T follicular helper cell (primary cell): ENCODE measurements around the gene PKD1L1.
"Not testable (repeated sequence)": the region's sequence is repeated elsewhere in the genome, so short reads cannot be mapped to it uniquely, and the experiment has no call there.

Experiments used
- DNase-seq: peaks from one replicate; pipeline ENCODE4 v3.0.0-alpha.2; 2020; ENCODE audit warnings: low read depth

Gene PKD1L1

DNA sequence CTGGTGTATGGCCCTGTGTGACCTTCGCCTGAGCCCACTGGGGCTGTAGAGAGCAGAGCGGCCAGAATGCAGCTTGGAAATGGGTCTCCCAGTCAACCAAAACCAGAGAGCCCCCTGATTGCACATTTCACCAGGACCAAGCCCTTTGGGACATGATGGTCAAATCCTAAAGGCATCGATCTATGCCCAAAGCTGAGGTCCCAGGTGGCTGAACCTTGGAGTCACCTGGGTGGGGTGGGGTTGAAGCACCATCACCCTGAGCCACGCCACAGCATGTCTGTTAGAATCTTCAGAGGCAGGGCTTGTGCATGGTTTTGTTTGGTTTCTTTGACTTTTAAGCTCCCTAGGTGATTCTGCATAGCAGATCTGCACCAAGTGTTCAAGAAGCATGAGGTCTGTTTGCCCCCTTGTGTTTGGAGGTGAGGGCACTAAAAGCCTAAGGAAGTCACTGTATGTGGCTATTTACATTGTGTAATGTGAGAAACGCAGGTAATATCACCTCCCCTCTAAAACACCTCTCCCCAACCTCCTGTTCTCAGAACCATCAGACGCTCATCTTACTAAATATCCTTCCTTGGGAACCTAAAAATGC, 9.6 kb downstream of the PKD1L1 start:
- no peak for DNase-seq

DNA sequence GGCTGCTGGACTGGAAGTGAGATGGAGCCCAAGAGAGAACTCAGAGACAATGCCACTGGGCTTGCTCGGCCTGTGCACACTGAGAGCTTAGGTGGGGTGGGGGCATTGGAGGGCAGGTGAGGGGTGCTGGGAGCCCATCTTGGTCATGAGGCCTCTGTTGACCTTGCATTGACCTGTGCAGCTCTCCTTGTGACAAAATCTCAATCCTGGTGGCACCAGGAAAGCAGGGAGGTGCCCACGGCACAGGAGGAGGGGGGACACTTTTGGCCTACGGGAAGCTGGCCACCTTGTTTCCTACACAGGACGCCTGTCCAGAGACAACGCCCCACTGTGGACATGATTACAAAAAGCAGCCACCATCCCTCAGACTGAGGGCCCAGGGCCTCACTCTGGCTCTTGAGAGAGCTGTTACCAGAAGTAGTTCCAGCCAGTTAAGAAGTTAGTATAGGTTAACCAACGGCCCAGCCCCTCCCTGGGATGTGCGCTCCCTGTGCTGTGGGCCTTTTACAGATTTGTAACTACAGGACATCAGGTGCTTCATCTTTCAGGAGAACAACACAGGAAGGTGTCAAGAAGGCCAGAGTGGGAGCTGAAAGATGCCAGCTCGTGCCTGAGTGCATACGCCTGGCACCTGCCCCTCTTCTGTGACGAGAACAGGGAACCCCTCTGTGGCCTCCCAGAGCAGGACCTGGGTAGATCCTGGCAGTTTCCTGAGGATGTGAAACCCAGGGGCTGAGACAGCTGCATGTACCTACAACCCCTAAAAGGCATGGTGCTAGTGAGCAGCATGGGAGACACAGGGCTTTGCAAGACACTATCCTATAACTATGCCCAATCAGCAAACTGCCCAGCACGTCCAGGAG, 10.3 kb downstream of the PKD1L1 start:
- DNase-seq: no peak

DNA sequence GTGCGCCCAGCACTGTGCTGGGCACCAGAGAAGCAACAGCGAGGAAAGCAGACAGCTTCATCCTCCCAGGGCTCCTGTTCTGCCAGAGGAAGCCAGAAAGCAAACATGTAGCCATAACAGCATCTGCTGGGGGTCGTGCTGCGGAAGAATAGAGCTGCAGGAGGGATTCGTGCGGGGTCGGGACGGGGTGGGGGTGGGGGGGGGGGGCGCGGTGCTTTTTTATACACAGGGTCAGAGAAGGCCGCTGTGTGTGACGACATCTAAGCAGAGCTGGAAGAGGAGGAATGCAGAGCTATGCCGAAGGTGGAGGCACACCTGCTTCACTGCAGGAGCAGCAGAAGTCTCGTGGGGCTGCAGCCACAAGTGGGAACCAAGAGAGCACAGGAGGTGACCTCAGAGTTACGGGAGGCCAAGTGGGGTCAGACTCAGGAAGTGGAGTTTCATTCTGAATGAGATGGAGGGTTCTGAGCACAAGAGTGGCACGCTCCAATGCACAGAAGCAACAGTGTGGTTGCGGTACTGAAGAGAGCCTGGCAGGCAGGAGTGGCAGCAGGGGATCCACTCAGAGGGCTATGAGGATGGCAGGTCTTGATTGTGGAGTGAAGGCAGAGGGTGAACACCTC, 11.1 kb downstream of the PKD1L1 start:
- no peak for DNase-seq

DNA sequence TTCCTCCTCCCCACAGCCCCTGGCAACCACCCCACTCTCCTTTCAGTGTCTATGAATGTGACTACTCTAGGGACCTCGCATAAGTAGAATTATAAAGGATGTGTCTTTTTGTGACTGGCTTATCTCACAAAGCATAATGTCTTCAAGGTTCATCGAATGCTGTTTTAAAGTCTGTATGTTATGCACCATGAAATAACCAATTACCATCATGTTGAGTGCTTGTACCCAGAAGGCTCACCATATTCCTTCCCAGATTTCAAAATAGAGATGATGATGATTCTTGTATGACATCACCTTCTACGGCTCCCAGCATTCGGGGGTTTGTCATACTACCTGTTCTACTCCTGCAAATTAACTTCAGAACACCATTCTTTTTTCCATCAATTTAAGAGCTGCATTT, 11.9 kb downstream of the PKD1L1 start:
- DNase-seq: no peak

DNA sequence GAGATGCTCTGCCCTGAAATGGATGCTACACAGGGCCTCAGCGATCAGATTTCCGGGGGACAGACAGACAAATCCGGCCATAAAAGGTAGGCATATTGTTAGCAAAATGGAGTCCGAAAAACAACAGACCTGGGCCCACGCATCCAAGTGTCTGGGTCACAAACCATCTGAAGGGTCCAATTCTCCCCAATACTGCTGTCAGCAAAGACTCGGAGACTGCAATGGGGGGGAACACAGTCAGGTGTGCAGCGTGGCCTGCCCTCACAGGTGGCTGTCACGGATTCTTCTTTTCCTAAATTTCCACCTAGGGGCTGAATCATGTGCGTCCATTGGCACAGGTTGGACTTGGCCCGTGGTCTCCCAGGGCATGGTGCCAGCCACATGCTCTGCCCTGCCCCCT, 12.9 kb downstream of the PKD1L1 start:
- no peak for DNase-seq

DNA sequence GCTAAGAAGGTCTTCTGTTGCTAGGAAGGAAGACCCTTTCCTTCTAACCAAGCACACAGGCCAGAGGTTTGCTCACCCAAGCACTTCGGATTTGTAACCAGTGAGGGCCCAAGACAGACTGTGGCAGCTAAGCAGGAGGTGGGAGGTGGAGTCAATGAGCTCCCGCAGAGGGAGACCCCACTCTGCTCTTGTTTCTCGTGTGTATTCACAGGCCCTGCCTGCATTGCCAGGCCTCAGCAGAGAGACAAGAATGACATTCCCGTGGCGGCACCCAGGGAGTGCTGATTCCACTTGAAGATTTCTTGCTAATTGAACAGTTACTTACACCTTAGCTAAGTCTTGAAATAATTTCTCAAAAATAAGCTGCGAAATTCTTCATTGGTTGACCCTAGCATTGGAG, 13.4 kb downstream of the PKD1L1 start:
- no peak for DNase-seq

DNA sequence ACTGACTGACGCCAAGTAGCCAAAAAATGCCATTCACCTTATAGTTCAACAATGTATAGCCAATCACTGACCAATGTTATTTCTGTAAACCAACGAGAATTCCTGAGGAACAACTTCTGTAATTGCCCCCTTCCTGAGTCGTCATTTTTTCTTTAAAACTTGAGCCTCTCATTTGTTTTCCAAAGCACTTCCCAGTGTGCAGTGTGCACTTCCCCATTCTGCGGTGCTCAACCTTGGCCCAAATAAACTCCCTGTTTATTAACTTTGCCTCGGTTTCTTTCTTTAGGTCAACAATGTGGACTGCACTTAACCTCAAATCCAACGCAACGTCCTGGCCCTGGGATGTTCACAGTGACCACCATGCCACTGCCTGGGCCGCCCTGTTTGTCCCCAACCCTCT, 15.1 kb downstream of the PKD1L1 start:
- no peak for DNase-seq

DNA sequence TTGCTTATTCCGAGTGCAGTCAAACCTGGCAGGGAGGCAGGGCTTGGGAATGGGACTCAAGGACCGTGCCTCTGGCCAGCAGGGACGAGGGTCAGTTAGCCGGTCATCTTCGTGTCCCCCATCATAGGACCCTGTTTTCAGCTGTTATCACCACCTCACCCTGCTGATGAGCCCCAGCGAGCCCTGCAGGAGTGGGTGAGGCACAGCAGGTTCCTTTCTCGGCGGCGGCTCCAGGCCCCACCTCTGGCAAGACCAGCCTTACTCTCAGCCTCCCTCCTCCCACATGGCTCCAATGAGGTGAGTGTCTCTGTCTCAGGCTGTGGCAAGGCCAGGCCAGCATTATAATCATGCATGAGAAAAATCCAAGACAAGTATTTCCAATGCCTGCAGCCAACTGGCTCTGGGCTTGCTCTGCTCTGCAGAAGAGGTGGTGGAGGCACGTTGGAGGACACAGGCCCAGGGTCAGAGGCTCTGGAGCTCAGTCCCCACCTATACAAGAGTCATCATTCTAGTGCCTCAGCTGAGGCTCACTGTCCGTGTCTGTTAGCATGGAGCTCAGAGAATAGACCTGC, 15.7 kb downstream of the PKD1L1 start:
- no peak for DNase-seq

DNA sequence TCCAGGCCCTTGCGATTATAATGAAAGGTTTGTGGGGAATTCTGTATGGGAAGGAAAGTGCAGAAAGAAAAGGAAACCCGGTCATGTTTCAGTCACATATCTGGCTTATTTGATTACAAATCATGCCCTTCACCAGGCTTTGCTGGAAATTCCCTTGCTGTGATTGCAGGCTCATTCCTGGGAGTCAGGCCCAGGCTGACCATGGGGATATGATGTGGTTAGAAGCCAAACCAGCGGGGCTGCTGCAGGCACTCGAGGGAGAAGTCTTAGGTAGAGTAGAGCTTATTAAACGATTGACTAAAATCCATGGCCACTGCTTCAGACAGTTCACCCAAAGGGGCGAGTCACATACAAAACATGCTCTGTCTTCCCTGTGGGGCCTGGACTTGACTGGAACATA, 16.2 kb downstream of the PKD1L1 start:
- DNase-seq: no peak

DNA sequence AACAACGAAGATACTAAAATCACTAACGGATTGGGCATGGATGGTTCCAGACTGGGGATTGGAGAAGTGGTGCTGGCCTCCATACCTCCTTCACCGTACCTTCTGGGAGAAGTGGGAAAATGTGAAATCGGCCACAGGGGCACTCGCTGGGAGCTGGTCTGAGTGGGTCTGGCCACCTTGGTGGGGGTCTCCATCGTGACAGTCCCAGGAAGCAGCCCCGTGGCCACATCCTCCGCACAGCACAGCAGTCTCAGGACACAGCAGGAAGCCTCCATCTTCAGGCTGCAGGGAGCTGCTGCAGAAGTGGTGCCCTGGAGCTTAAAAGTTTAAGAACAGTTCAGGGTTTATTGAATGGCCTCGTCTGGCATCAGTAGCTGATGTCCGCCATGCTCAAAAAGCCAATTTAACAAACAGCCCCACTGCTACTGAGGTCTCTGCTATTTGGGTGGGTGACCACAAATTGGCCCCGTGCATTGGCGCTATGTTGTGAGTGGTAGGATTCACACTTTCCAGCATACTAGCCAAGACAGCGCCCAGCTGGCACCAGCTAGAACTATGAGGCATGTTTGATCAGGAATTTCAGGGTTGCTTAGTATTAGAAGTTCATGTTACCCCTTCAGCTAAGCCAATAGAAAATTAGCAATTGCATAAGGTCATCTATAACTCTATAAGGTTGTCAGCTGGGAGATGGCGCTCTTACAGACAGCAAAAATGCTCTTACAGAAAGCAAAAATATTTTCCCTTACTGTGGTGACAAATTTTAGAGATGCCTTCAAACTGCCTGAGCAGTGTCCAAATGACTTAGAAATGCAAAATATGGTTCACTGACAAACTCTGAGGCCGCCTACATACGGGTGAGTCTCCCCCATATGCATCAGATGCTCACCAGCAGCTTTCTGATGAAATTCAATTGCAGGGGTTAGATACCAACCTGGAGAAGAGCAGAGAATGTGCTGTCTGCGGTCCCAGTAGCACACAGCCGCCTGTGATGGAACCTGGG, 17.0 kb downstream of the PKD1L1 start:
- DNase-seq: no peak

DNA sequence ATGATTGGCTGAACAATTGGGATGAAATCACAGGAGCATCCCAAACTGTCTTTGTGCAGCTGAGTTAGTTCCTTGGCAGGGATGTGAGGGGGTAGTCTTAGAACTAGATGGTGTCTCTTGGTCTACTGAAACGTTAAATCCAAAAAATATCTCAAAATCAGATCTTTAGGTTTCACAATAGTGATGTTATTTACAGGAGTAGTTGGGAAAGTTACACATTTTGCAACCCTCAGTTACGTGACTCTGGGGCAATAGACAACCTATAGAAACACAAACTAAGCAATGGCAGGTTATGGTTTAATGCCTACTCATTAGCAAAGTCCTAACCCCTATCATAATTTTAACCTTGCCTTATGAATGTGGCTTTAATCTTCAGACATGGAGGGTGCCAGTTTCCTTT, 24.0 kb downstream of the PKD1L1 start:
- DNase-seq: no peak

DNA sequence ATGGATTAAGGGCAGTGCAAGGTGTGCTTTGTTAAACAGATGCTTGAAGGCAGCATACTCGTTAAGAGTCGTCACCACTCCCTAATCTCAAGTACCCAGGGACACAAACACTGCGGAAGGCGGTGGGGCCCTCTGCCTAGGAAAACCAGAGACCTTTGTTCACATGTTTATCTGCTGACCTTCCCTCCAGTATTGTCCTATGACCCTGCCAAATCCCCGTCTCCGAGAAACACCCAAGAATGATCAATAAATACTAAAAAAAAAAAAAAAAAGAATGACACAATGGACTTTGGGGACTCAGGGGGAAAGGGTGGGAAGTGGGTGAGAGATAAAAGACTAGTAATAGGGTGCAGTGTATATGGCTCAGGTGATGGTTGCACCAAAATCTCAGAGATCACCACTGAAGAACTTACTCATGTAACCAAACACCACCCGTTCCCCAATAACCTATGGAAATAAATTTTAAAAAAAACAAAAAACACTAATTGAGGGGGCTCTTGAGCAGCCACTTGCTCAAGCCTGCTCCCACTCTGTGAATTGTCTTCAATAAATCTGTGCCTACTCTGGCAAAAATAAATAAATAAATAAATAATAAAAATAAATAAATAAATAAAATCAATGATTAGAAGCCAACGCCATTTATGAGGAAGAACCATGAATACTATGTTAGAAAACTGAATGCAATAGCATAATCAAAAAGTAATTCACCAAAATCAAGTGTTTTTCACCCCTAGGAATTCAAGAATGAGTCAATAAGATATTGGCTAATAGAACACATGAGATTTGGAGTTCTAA, 25.0 kb downstream of the PKD1L1 start:
- not testable (repeated sequence) for DNase-seq

DNA sequence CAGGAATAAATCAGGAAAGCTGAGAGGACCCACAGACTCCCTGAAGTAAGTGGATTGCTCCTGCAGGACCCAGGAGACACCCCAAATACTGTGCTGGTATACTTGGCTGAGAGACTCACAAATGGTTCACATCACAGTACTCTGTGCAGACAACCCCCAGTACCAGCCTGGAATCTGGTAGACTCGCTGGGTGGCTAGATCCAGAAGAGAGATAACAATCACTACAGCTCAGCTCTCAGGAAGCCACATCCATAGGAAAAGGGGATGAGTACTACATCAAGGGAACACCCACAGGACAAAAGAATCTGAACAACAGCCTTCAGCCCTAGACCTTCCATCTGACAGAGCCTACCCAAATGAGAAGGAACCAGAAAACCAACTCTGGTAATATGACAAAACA, 31.8 kb downstream of the PKD1L1 start:
- DNase-seq: not testable (repeated sequence)

DNA sequence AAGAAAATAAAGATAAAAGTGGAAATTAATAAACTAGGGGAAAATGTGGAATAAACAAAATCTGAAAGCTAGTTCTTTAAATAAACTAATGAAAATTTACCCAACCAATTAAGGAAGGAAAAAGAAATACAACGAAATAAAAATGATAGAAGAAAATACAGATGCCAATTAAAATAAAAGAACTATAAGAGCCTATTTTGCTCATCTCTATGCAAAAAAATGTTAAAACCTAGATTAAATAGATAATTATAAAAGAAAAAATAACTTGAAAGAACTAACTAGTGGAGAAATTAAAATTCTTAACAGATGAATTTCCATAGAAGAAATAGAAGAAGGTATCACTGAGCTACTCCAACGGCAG, 32.7 kb downstream of the PKD1L1 start:
- DNase-seq: no peak

DNA sequence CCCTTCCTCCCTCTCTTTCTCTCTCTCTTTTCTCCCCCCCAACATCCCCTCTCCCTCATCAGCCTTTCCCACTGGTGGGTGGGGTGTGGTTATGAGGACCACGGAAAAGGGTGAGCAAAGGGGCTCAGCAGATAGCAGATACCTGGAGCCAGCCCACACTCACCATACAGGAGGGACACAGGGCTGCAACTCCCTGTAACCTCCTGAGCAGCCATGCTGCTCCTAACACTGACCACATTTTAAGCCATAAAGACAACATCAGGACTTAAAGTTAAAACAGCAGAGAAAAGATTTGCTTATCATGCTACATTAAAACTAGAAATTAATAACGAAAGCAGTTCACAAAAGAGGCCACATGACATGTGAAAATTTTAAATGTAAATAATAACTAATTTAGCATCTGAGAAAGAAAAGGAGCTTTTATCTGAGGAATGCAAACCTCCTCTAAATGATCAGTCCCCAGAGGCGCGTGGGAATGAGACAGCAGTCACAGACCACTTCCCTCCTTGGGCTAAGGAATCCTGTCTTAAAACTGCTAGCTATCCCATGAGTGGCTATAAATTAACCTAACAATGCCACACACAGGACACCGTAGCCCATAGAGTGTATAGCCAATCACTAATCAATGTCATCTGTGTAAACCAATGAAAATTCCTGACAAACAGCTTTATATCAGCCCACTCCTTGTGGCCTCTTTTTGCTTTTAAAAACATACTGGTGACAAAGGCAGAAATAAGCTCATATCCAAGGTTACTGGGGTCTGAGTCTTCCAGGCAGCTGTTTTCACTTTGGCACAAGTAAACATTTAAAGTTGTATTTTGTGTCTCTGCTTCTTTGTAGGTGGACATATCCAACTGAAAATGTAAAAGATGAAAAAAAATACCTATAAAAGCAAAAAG, 33.3 kb downstream of the PKD1L1 start:
- no peak for DNase-seq

DNA sequence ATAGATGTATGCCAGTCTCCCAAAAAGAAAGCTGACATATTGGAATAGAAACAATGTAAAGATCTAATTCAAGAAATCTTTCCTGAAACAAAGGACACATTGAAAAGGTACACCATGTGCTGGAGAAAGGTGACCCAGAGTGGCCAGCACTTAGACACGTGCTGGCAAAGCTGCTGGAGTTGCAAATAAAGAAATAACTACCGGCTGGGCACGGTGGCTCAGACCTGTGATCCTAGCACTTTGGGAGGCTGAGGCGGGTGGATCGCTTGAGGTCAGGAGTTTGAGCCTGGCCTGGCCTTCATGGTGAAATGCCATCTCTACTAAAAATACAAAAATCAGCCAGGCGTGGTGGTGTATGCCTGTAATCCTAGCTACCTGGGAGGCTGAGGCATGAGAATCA, 35.9 kb downstream of the PKD1L1 start:
- no peak for DNase-seq

DNA sequence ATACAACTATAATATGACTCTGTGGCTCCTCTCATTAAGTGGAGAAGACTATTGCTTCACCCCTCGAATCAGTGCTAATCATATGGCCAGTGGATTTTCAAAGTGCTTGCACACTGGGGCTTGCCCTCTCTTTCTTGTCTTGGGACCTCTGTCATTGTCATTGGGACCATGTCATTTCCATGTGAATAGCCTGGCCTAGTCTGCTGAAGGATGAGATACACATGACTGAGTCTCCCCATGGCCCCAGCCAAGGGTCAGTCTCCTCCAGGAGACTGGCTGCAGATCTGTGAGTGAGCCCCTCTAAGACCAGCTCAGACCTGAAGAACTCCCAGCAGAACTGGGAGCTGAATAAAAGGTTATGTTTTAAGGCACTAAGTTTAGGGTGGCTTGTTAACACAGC, 39.5 kb downstream of the PKD1L1 start:
- no peak for DNase-seq

DNA sequence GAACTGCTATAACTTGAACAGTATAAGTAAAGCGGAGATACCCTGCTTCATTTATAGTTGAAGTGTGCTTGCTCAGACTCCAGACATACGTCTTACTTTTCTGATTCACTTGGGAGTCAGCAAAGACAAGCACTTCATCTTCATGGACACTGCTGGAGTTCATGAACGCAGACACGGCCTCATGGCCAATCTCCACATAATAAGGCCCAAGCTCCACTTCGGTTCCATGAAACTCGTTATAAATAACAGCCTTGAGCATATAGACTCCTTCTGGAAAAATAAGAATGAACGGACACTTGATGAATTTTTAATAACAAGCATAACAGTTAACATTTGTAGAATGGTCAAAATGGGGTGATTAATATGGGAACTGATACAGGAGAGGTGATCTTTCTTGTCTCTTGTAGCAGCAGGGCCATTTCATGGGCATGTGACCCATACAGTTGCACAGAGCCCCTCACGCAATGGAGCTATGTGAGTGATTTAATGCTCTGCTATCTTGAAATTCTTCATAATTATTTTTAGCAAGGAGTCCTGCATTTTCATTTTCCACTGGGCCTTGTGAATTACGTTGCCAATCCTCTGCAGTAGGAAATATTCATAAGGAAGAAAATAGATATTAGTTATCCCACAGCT, 40.2 kb downstream of the PKD1L1 start:
- no peak for DNase-seq

DNA sequence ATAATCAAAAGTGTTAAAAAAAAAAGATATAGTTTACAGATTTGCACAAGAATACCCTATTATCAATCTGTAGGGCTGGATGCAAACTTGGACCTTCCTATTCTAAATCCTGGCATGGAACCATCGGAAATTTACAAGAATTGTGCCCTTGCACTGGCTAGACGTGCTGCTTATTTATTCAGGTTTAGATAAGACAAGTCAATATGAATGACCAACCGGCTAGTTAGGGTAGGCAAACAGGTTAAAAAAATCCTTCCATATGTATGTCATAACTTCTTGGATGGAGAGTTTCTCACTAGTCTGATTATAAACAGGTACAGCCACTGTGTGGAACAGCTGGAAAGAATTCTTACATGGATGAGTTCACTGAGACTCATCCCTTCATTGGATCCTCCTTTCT, 41.4 kb downstream of the PKD1L1 start:
- no peak for DNase-seq
